H1 (cell line): ENCODE data around the gene UBE2E2. TPM values are rescaled to one million over a fixed set of nuclear protein-coding genes. Genes with fewer than 3 reads are reported as not detected.

Experiments used
- CBX8 ChIP-seq: fragments of 300-800, 300-1000 bp; sonication (generic); IDR thresholded peaks from 2 replicates; pipeline ENCODE4 v1.7.1; 2016; ENCODE audit warnings: low read depth, low read length, borderline replicate concordance
- GTF2F1 ChIP-seq: IDR thresholded peaks from 2 replicates; pipeline ENCODE4 v1.6.1; 2012; ENCODE audit warnings: low read depth, low read length, improper control_type of control experiment, borderline replicate concordance
- SUZ12 ChIP-seq: fragments of 200-600 bp; sonication (generic); IDR thresholded peaks from 2 replicates; pipeline ENCODE4 v1.6.1; 2012; ENCODE audit warnings: mild to moderate bottlenecking, inconsistent platforms, low read length, moderate library complexity, mixed read lengths
- TEAD4 ChIP-seq: IDR thresholded peaks from 2 replicates; pipeline ENCODE4 v1.6.1; 2012; ENCODE audit warnings: low read depth, low read length, inconsistent platforms, mixed read lengths
- polyA plus RNA-seq, 7 experiments: library from polyadenylated mRNA; depleted of rRNA in 3 of 7; stranded (reverse) in 5 of 7; unstranded in 2 of 7; fragments of >200 nt in 5 of 7; fragments of 200-250 nt in 2 of 7; gene quantifications; 1 replicate in 5 of 7; 2 replicates in 1 of 7; 4 replicates in 1 of 7; pipeline versions ENCODE4 v1.2.1 to v1.2.3, GENCODE V29; 2011 to 2013; ENCODE audit warnings: missing spikeins in 2 of 7, mixed read lengths in 2 of 7
- total RNA-seq: library from RNA; stranded (reverse); fragmentation: NEBNext Ultra II Directional; extraction: Animal tissue kit (Norgen Biotek cat#: 25700); gene quantifications from 2 replicates; pipeline ENCODE4 v1.2.1, GENCODE V29; 2021

UBE2E2 gene
- total and polyA plus RNA-seq, 2 of the 8 experiments (the other 6 are each of a cell fraction or from before 2014, with no cell fraction given): 57.6 to 70.6 TPM

GRCh38 chr3:23356169-23356568, 153.0 kb downstream of the UBE2E2 start (continued):
- no peak for TF ChIP-seq SUZ12
- TF ChIP-seq GTF2F1: no peak
- TF ChIP-seq TEAD4: no peak
- TF ChIP-seq CBX8: no peak
